H1 (cell line): ENCODE data around the gene TECR. TPM values are rescaled to one million over a fixed set of nuclear protein-coding genes. Genes with fewer than 3 reads are reported as not detected.

Experiments used
- CTCF ChIA-PET: fragments of 300-600 bp; sonication (Branson Sonifier 250); formaldehyde crosslinking; loops from one replicate; lab custom pipeline; 2021; ENCODE audit not compliant: partially characterized antibody; lab: Charles Lee
- POLR2A ChIA-PET: fragments of 300-600 bp; sonication (Branson Sonifier 250); formaldehyde crosslinking; loops from one replicate; lab custom pipeline; 2021; ENCODE audit warnings: inconsistent platforms; ENCODE audit not compliant: partially characterized antibody; lab: Charles Lee
- DNase-seq, 2 experiments: peaks; one replicate each; pipeline versions ENCODE4 v3.0.0 to v3.0.0-alpha.2; 2010 to 2022; ENCODE audit warnings: low spot score in 2 of 2, low read depth in 1 of 2, mixed read lengths in 1 of 2
- FAIRE-seq: peaks from 2 replicates; lab custom pipeline; 2011; peaks lifted over from hg19 to GRCh38; lab: Jason Lieb, UNC
- H2AFZ ChIP-seq: 2 replicates; pipeline ENCODE4 v1.8.1; 2012; ENCODE audit warnings: low read length, inconsistent platforms
- H2AK5ac ChIP-seq: 2 replicates; pipeline ENCODE4 v1.6.1; 2013; ENCODE audit warnings: low read depth, low read length
- H2BK120ac ChIP-seq: replicated peaks from 2 replicates; pipeline ENCODE3; 2013; ENCODE audit warnings: low read depth, low read length, inconsistent platforms
- H2BK12ac ChIP-seq: 2 replicates; pipeline ENCODE4 v1.6.1; 2013; ENCODE audit warnings: low read depth, low read length
- H2BK15ac ChIP-seq: 2 replicates; pipeline ENCODE4 v1.6.1; 2013; ENCODE audit warnings: low read length
- H2BK20ac ChIP-seq: 2 replicates; pipeline ENCODE4 v1.6.1; 2013; ENCODE audit warnings: low read length
- H2BK5ac ChIP-seq: 2 replicates; pipeline ENCODE4 v1.6.1; 2013; ENCODE audit warnings: low read depth, low read length
- H3K14ac ChIP-seq: 2 replicates; pipeline ENCODE4 v1.6.1; 2013; ENCODE audit warnings: inconsistent platforms; ENCODE audit not compliant: insufficient read length
- H3K18ac ChIP-seq: 2 replicates; pipeline ENCODE4 v1.6.1; 2013; ENCODE audit warnings: low read length; ENCODE audit errors: extremely low read depth
- H3K23ac ChIP-seq: 2 replicates; pipeline ENCODE4 v1.6.1; 2013; ENCODE audit warnings: inconsistent platforms; ENCODE audit not compliant: insufficient read length
- H3K23me2 ChIP-seq: 2 replicates; pipeline ENCODE4 v1.6.1; 2013; ENCODE audit warnings: low read depth, low read length
- H3K27ac ChIP-seq: 2 replicates; pipeline ENCODE4 v1.6.1; 2011; ENCODE audit warnings: low read depth, low read length, inconsistent platforms
- H3K27me3 ChIP-seq, 4 experiments: replicated peaks in 1 of 4; 1 replicate in 1 of 4; 2 replicates in 3 of 4; pipeline versions ENCODE4 v1.6.1 to v1.8.1; 2011 to 2013; ENCODE audit warnings: low read length in 3 of 4, mild to moderate bottlenecking in 3 of 4, inconsistent platforms in 2 of 4, mixed read lengths in 2 of 4, moderate library complexity in 1 of 4; ENCODE audit not compliant: control insufficient read depth in 3 of 4, insufficient read depth in 3 of 4; ENCODE audit errors: extremely low read depth in 1 of 4
- H3K36me3 ChIP-seq, 4 experiments: 2 replicates each; pipeline versions ENCODE4 v1.6.1 to v1.8.1; 2011 to 2013; ENCODE audit warnings: mild to moderate bottlenecking in 4 of 4, low read length in 3 of 4, moderate library complexity in 2 of 4, control low read depth in 1 of 4, inconsistent platforms in 1 of 4; ENCODE audit not compliant: insufficient read depth in 4 of 4, control insufficient read depth in 2 of 4
- H3K4ac ChIP-seq: replicated peaks from 2 replicates; pipeline ENCODE3; 2013; ENCODE audit warnings: low read length, low read depth, mixed read lengths, inconsistent platforms; ENCODE audit not compliant: insufficient read length
- H3K4me1 ChIP-seq, 4 experiments: replicated peaks in 1 of 4; 1 replicate in 1 of 4; 2 replicates in 3 of 4; pipeline versions ENCODE4 v1.6.1 to v1.8.1; 2011 to 2013; ENCODE audit warnings: low read length in 3 of 4, inconsistent platforms in 2 of 4, mixed read lengths in 1 of 4; ENCODE audit not compliant: insufficient read depth in 4 of 4, control insufficient read depth in 3 of 4
- H3K4me2 ChIP-seq, 2 experiments: 2 replicates each; pipeline versions ENCODE4 v1.6.1 to v1.8.1; 2011 to 2013; ENCODE audit warnings: low read depth in 2 of 2, low read length in 2 of 2, control low read depth in 1 of 2, inconsistent platforms in 1 of 2, mild to moderate bottlenecking in 1 of 2; ENCODE audit not compliant: insufficient read depth in 1 of 2
- H3K4me3 ChIP-seq, 4 experiments: fragments of 200-600, 300-600 bp in 1 of 4; sonication (generic), shearing (Covaris generic), sonication (Bioruptor Twin) in 1 of 4; 2 replicates each; pipeline versions ENCODE4 v1.5.1 to v1.8.1; 2011 to 2016; ENCODE audit warnings: low read length in 4 of 4, low read depth in 3 of 4, control low read depth in 2 of 4, inconsistent platforms in 2 of 4, mild to moderate bottlenecking in 2 of 4, mixed read lengths in 1 of 4, moderate library complexity in 1 of 4; ENCODE audit not compliant: insufficient read depth in 2 of 4; ENCODE audit errors: extremely low read depth in 1 of 4
- H3K56ac ChIP-seq: replicated peaks from 2 replicates; pipeline ENCODE3; 2013; ENCODE audit warnings: low read depth, mild to moderate bottlenecking, mixed read lengths, low read length, inconsistent platforms; ENCODE audit not compliant: insufficient read length
- H3K79me1 ChIP-seq: 2 replicates; pipeline ENCODE4 v1.6.1; 2013; ENCODE audit warnings: low read depth, low read length, control low read depth
- H3K79me2 ChIP-seq, 2 experiments: 2 replicates each; pipeline versions ENCODE4 v1.6.1 to v1.8.1; 2012 to 2013; ENCODE audit warnings: low read length in 2 of 2, mild to moderate bottlenecking in 2 of 2, inconsistent platforms in 1 of 2; ENCODE audit not compliant: insufficient read depth in 2 of 2, control insufficient read depth in 1 of 2
- H3K9ac ChIP-seq, 4 experiments: replicated peaks in 1 of 4; 1 replicate in 1 of 4; 2 replicates in 3 of 4; pipeline versions ENCODE4 v1.6.1 to v1.8.1; 2011 to 2013; ENCODE audit warnings: low read depth in 3 of 4, low read length in 3 of 4, control low read depth in 2 of 4, mild to moderate bottlenecking in 2 of 4, moderate library complexity in 2 of 4, inconsistent platforms in 1 of 4; ENCODE audit errors: extremely low read depth in 1 of 4
- H3K9me3 ChIP-seq, 2 experiments: 2 replicates each; pipeline versions ENCODE4 v1.6.1 to v1.8.1; 2012 to 2013; ENCODE audit warnings: mild to moderate bottlenecking in 2 of 2, moderate library complexity in 2 of 2, control low read depth in 1 of 2, inconsistent platforms in 1 of 2, low read depth in 1 of 2, low read length in 1 of 2, mixed read lengths in 1 of 2; ENCODE audit not compliant: insufficient read depth in 2 of 2
- H4K20me1 ChIP-seq, 2 experiments: replicated peaks in 1 of 2; 2 replicates each; pipeline versions ENCODE3 to v1.8.1; 2011 to 2013; ENCODE audit warnings: inconsistent platforms in 2 of 2, low read length in 2 of 2, mild to moderate bottlenecking in 1 of 2; ENCODE audit not compliant: insufficient read depth in 2 of 2, control insufficient read depth in 1 of 2
- H4K5ac ChIP-seq: 2 replicates; pipeline ENCODE4 v1.6.1; 2013; ENCODE audit warnings: low read length, low read depth, mixed read lengths, inconsistent platforms; ENCODE audit not compliant: insufficient read length
- H4K8ac ChIP-seq: 2 replicates; pipeline ENCODE4 v1.8.0; 2013; ENCODE audit warnings: mild to moderate bottlenecking, moderate library complexity, low read length, inconsistent platforms; ENCODE audit not compliant: insufficient read depth; ENCODE audit errors: extremely low read depth
- H4K91ac ChIP-seq: replicated peaks from 2 replicates; pipeline ENCODE3; 2013; ENCODE audit warnings: low read length, mixed read lengths, inconsistent platforms; ENCODE audit not compliant: insufficient read length
- BCL11A ChIP-seq, 2 experiments: IDR thresholded peaks; one replicate each; pipeline ENCODE4 v1.6.1; 2011; ENCODE audit warnings: low read depth in 2 of 2, low read length in 2 of 2, mild to moderate bottlenecking in 2 of 2
- RXRA ChIP-seq: IDR thresholded peaks from 2 replicates; pipeline ENCODE4 v1.6.1; 2011; ENCODE audit warnings: low read depth, mild to moderate bottlenecking, low read length, moderate library complexity; ENCODE audit not compliant: insufficient read depth
- SP4 ChIP-seq: IDR thresholded peaks from 2 replicates; pipeline ENCODE4 v1.6.1; 2012; ENCODE audit warnings: low read length, inconsistent platforms
- TCF12 ChIP-seq: IDR thresholded peaks from 2 replicates; pipeline ENCODE4 v1.6.1; 2011; ENCODE audit warnings: low read depth, mild to moderate bottlenecking, low read length
- WGBS, 2 experiments: shearing (Covaris generic) in 1 of 2; methylation state at CpG; one replicate each; pipeline versions ENCODE4 v1.1.6 to v1.1.7; 2013 to 2015; ENCODE audit warnings: low lambda C conversion rate in 2 of 2, mixed read lengths in 2 of 2, inconsistent platforms in 1 of 2, low coverage in 1 of 2, missing lambda C conversion rate in 1 of 2; ENCODE audit not compliant: insufficient replicate concordance in 2 of 2, insufficient coverage in 1 of 2, insufficient read length in 1 of 2; ENCODE audit errors: extremely low coverage in 1 of 2, missing lambda C conversion rate in 1 of 2; 5-methylcytosine and 5-hydroxymethylcytosine counted together
- polyA plus RNA-seq, 7 experiments: library from polyadenylated mRNA; depleted of rRNA in 3 of 7; stranded (reverse) in 5 of 7; unstranded in 2 of 7; fragments of >200 nt in 5 of 7; fragments of 200-250 nt in 2 of 7; gene quantifications; 1 replicate in 5 of 7; 2 replicates in 1 of 7; 4 replicates in 1 of 7; pipeline versions ENCODE4 v1.2.1 to v1.2.3, GENCODE V29; 2011 to 2013; ENCODE audit warnings: missing spikeins in 2 of 7, mixed read lengths in 2 of 7
- total RNA-seq: library from RNA; stranded (reverse); fragmentation: NEBNext Ultra II Directional; extraction: Animal tissue kit (Norgen Biotek cat#: 25700); gene quantifications from 2 replicates; pipeline ENCODE4 v1.2.1, GENCODE V29; 2021

The TECR gene
- total and polyA plus RNA-seq, 2 of the 8 experiments (the other 6 are each of a cell fraction or from before 2014, with no cell fraction given): 172 to 405 TPM

DNA sequence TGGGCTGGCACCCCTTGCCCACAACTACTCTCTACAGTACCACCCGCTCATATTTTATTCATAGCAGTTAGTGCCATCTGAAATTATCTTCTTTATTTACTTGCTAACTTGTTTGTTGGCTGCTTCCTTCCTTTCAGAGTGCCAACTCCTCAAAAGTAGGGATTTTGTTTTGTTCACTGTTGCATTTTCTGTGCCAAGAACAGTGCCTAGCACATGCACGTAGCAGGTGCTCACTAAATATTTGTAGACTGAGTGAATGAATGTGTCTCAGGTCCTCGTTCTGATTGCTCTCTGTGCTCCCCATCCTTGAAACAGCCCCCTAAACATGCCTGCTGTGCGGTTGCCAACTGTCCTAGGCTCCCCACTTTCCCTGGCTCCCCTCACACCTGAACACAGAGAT, 35.0 kb upstream of the TECR start:
- 87% methylated on average over 4 of the region's 4 CpGs; no CpG with 5 or more reads in 1 of the 2 experiments for WGBS, 2 experiments
- TF ChIP-seq RXRA (no peak), TCF12 (no peak), BCL11A (IDR thresholded peaks at IDR 0.05; ENCODE audit: low read depth in 2 of 2, low read length in 2 of 2) (no peak), SP4 (no peak)

More for the DNA sequence above, 35.0 kb upstream of the TECR start:
- Histone ChIP-seq H2BK5ac (no peak overlapping the region), H3K4me1 (peaks cover 0 to 13% (median 6%) of the 10 kb centered on the region in 4 experiments; a peak in 5 of 7 replicates), H3K36me3 (peaks cover 0 to 3% (median 0%) of the 10 kb centered on the region in 4 experiments; a peak in 4 of 8 replicates), H3K9ac (no peak overlapping the region), H4K8ac (peak overlapping the region; percentile 35; the same call in 1 of the 2 replicates), H2BK12ac (no peak overlapping the region), H3K27me3 (no peaks in the 10 kb centered on the region), H3K79me1 (peaks cover 3% of the 10 kb centered on the region), H2AK5ac (no peak overlapping the region), H3K18ac (no peak overlapping the region), H3K23ac (no peak overlapping the region), H3K14ac (no peak overlapping the region), H3K4ac (no peak overlapping the region), H4K91ac (no peak overlapping the region), H3K27ac (no peak overlapping the region), H4K5ac (no peak overlapping the region), H3K23me2 (peaks cover 7% of the 10 kb centered on the region; the same call in 1 of the 2 replicates), H3K56ac (no peak overlapping the region), H4K20me1 (peaks cover 0 to 10% of the 10 kb centered on the region in 2 experiments), H2BK120ac (no peak overlapping the region), H3K4me3 (peak overlapping the region in 2 of 4 experiments; percentile 7 to 80; a peak in 3 of 8 replicates), H3K4me2 (peak overlapping the region; percentile 75 to 77; a peak in 3 of 4 replicates), H3K9me3 (no peaks in the 10 kb centered on the region), H2BK15ac (no peak overlapping the region), H2BK20ac (no peak overlapping the region), H3K79me2 (peaks cover 0 to 11% of the 10 kb centered on the region in 2 experiments; a peak in 2 of 4 replicates), H2AFZ (no peak overlapping the region)
- DNase-seq: no peak
- no peak for FAIRE-seq
- CTCF ChIA-PET: interaction anchor here (3.8 to 6.4 kb wide), 2 partner anchors 14 to 15 kb away, joined by 24 to 34 read pairs; no protein-coding TSS in a partner anchor
- POLR2A ChIA-PET: interaction anchor here (1.2 to 6.0 kb wide), 2 partner anchors 12 to 23 kb away, joined by 5 to 45 read pairs; partner anchors contain the start of gene DNAJB1
